Gastrocnemius medialis (tissue), 4 donors: ENCODE results near the gene DDX5. TPM values are rescaled to one million over a fixed set of nuclear protein-coding genes. Genes with fewer than 3 reads are reported as not detected.

Source experiments
- ATAC-seq, 2 donors: fragments of 150-250 bp; one replicate each; pipeline ENCODE4 v1.9.1; 2016
- DNase-seq, 2 donors: peaks; one replicate each; pipeline ENCODE4 v3.0.0-alpha.2; 2019
- H3K27ac ChIP-seq, 4 donors: fragments of 200-600 bp; sonication (generic); 1 replicate in 1 of 4; 2 replicates in 3 of 4; pipeline ENCODE4 v1.5.1; 2016 to 2018; ENCODE audit warnings: mild to moderate bottlenecking in 2 of 4, moderate library complexity in 1 of 4
- H3K27me3 ChIP-seq, 3 donors: fragments of 200-600 bp; sonication (generic) in 2 of 3; 1 replicate in 1 of 3; 2 replicates in 2 of 3; pipeline versions ENCODE4 v1.5.1 to v1.6.0; 2016 to 2019; ENCODE audit warnings: mild to moderate bottlenecking in 1 of 3, moderate library complexity in 1 of 3
- H3K36me3 ChIP-seq, 2 donors: fragments of 200-600 bp; sonication (generic) in 1 of 2; one replicate each; pipeline ENCODE4 v1.5.1; 2017 to 2018
- H3K4me1 ChIP-seq, 2 donors: fragments of 200-600 bp; sonication (generic) in 1 of 2; one replicate each; pipeline ENCODE4 v1.5.1; 2016 to 2017; ENCODE audit warnings: mild to moderate bottlenecking in 2 of 2
- H3K4me3 ChIP-seq, 4 donors: fragments of 200-600 bp; sonication (generic) in 3 of 4; 1 replicate in 1 of 4; 2 replicates in 3 of 4; pipeline ENCODE4 v1.5.1; 2016 to 2019; ENCODE audit warnings: mild to moderate bottlenecking in 2 of 4
- H3K9me3 ChIP-seq, 3 donors: fragments of 200-600 bp; sonication (generic) in 2 of 3; 1 replicate in 1 of 3; 2 replicates in 2 of 3; pipeline ENCODE4 v1.5.1; 2016 to 2019
- CTCF ChIP-seq, 5 experiments: fragments of 450-650 bp in 3 of 5; fragments of 200-600 bp in 2 of 5; sonication (generic) in 2 of 5; IDR thresholded peaks in 4 of 5; conservative IDR thresholded peaks in 1 of 5; 1 replicate in 4 of 5; 2 replicates in 1 of 5; pipeline ENCODE4 v1.5.1; 2016 to 2019; ENCODE audit warnings: antibody characterized with exemption in 5 of 5, mild to moderate bottlenecking in 3 of 5, moderate library complexity in 3 of 5
- POLR2A ChIP-seq, 2 donors: fragments of 450-650 bp; IDR thresholded peaks; one replicate each; pipeline ENCODE4 v1.6.1; 2017; ENCODE audit warnings: antibody characterized with exemption in 2 of 2, mild to moderate bottlenecking in 2 of 2, moderate library complexity in 2 of 2
- in situ Hi-C, 4 donors: fragments of 200-750 bp; cut with MboI; loops; one replicate each; pipeline versions ENCODE4 v1.15.0 to v1.8.0; 2017; ENCODE audit warnings: low sequenced_read_pairs in 4 of 4
- intact Hi-C: fragments of 100-400 bp; cut with DNase I; formaldehyde crosslinking; loops from one replicate; pipeline ENCODE4 v1.15.1; 2023; ENCODE audit warnings: low total_unique reads
- total RNA-seq, 4 donors: library from RNA; depleted of rRNA; stranded (reverse); fragments of >200 nt; gene quantifications; one replicate each; pipeline versions ENCODE4 v1.1.0 to v1.2.3, GENCODE V29; 2016

The DDX5 gene
- total RNA-seq, 4 donors from 2014 or later: 450 to 771 (median 541) TPM

- H3K4me3 ChIP-seq: no peak overlapping the region
- H3K27me3 ChIP-seq: no peaks in the 10 kb centered on the region
- peak overlapping the region in 1 of 4 donors; percentile 4 for H3K27ac ChIP-seq
- in situ Hi-C loops: loop anchor here in 2 of 4 donors (10.0 to 25.0 kb wide), 2 partner anchors 136 to 672 kb away; partner anchors contain the start of genes FTSJ3 (in 1 of the 2), PSMC5 (in 1 of the 2) and SMARCD2 (in 1 of the 2)
- no peaks in the 10 kb centered on the region for H3K9me3 ChIP-seq
- no peak for TF ChIP-seq CTCF (IDR thresholded peaks at IDR 0.05 in 4 of 5, conservative IDR thresholded peaks at IDR 0.05 in 1 of 5)
- TF ChIP-seq POLR2A (IDR thresholded peaks at IDR 0.05): no peak
- no peak for ATAC-seq
- H3K36me3 ChIP-seq: peaks cover 0 to 55% of the 10 kb centered on the region in 2 donors
- DNase-seq: no peak
- peaks cover 14 to 22% of the 10 kb centered on the region in 2 donors for H3K4me1 ChIP-seq
- intact Hi-C loops: loop anchor here (5.0 to 10.0 kb wide), 5 partner anchors 153 to 1053 kb away; partner anchors contain the start of genes AXIN2, FTSJ3, PSMC5 and SMARCD2
Measured at GRCh38 chr17:64509179-64509578, 3.1 kb upstream of the DDX5 start.

GRCh38 chr17:64508683-64509082 lies 2.6 kb upstream of the DDX5 start:
- no peaks in the 10 kb centered on the region for H3K27me3 ChIP-seq
- no peak for ATAC-seq
- TF ChIP-seq CTCF (IDR thresholded peaks at IDR 0.05 in 4 of 5, conservative IDR thresholded peaks at IDR 0.05 in 1 of 5) (no peak), POLR2A (IDR thresholded peaks at IDR 0.05) (no peak)
- DNase-seq: no peak
- peaks cover under 1 to 57% of the 10 kb centered on the region in 2 donors for H3K36me3 ChIP-seq
- H3K4me1 ChIP-seq: peaks cover 19 to 27% of the 10 kb centered on the region in 2 donors
- intact Hi-C loops: loop anchor here (5.0 to 10.0 kb wide), 5 partner anchors 154 to 1054 kb away; partner anchors contain the start of genes AXIN2, FTSJ3, PSMC5 and SMARCD2
- in situ Hi-C loops: loop anchor here in 2 of 4 donors (10.0 to 25.0 kb wide), 2 partner anchors 136 to 671 kb away; partner anchors contain the start of genes FTSJ3 (in 1 of the 2), PSMC5 (in 1 of the 2) and SMARCD2 (in 1 of the 2)
- no peaks in the 10 kb centered on the region for H3K9me3 ChIP-seq
- peak overlapping the region in 2 of 4 donors; percentile 8 to 97 for H3K27ac ChIP-seq
- peak overlapping the region in 1 of 4 donors; percentile 89 for H3K4me3 ChIP-seq

GRCh38 chr17:64507413-64507782 lies 1.3 kb upstream of the DDX5 start:
- H3K4me1 ChIP-seq: peaks cover 31 to 40% of the 10 kb centered on the region in 2 donors
- peak overlapping the region; percentile 89 to 98 (median 96) for H3K4me3 ChIP-seq
- DNase-seq: no peak

More at GRCh38 chr17:64507413-64507782, 1.3 kb upstream of the DDX5 start:
- Histone ChIP-seq H3K27me3 (no peaks in the 10 kb centered on the region), H3K36me3 (peaks cover 7 to 57% of the 10 kb centered on the region in 2 donors), H3K27ac (peak overlapping the region; percentile 97 to 100 (median 99)), H3K9me3 (no peaks in the 10 kb centered on the region)
- in situ Hi-C loops (loop anchor here in 2 of 4 donors (10.0 to 25.0 kb wide), 2 partner anchors 137 to 670 kb away; partner anchors contain the start of genes FTSJ3 (in 1 of the 2), PSMC5 (in 1 of the 2) and SMARCD2 (in 1 of the 2)), intact Hi-C loops (loop anchor here (5.0 to 10.0 kb wide), 5 partner anchors 155 to 1055 kb away; partner anchors contain the start of genes AXIN2, FTSJ3, PSMC5 and SMARCD2)
- peak; percentile 26 to 30 for ATAC-seq
- TF ChIP-seq CTCF (IDR thresholded peaks at IDR 0.05 in 4 of 5, conservative IDR thresholded peaks at IDR 0.05 in 1 of 5): peak in 1 of 5 experiments; percentile 32
- TF ChIP-seq POLR2A (IDR thresholded peaks at IDR 0.05): no peak
